HG02588 (cell line): ENCODE results near the gene SNRPA1.
"Not testable (repeated sequence)": the region's sequence is repeated elsewhere in the genome, so short reads cannot be mapped to it uniquely, and the experiment has no call there.

Experiments used
- ATAC-seq: cut with Tn5 transposase; IDR thresholded peaks from one replicate; pipeline ENCODE4 v1.9.1; 2021; ENCODE audit warnings: mild to moderate bottlenecking, moderate library complexity; ENCODE audit not compliant: unreplicated experiment

Gene SNRPA1

DNA sequence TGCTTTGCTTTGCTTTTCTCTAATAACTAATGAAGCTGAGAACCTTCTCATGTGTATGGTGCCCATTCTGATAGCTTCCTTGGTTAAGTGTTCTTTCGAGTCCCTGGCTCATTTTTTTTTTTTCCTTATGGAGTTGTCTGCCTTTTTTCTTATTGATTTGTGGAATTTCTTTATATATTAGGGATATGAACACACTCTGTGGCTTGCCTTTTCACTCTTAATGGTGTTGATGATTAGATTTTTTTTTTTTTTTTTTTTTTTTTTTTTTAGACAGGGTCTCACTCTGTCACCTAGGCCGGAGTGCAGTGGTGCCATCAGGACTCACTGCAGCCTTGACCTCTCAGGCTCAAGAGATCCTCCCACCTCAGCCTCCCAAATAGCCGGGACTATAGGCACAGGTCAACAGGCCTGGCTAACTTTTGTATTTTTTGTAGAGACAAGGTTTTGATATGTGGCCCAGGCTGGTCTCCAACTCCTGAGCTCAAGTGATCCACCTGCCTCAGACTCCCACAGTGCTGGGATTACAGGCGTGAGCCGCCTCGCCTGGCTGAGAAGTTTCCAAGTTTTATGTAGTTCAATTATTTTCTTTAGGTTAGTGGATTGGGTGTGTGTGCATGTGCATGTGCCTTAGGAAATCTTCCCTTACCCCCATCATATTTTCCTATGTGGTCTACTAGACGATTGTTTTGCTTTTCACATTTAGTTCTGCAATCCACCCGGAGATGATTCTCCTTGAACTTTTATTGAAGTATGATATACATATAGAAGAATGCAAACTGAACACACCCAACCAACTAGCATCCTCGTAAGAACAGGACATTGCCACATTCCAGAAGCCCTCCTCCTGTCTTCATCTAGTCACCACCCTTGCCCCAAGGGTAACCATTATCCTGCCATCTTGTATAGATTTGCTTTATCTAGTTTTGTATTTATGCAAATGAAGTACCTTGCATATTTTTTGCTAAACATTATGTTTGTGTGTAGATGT is 1.7 kb upstream of the SNRPA1 start:
- no peak for ATAC-seq

- no peak for ATAC-seq
These were observed 636 bp upstream of the SNRPA1 start for GRCh38 chr15:101295607-101296161.

- ATAC-seq = no peak
These were observed 1.9 kb downstream of the SNRPA1 start for GRCh38 chr15:101293122-101293521.

DNA sequence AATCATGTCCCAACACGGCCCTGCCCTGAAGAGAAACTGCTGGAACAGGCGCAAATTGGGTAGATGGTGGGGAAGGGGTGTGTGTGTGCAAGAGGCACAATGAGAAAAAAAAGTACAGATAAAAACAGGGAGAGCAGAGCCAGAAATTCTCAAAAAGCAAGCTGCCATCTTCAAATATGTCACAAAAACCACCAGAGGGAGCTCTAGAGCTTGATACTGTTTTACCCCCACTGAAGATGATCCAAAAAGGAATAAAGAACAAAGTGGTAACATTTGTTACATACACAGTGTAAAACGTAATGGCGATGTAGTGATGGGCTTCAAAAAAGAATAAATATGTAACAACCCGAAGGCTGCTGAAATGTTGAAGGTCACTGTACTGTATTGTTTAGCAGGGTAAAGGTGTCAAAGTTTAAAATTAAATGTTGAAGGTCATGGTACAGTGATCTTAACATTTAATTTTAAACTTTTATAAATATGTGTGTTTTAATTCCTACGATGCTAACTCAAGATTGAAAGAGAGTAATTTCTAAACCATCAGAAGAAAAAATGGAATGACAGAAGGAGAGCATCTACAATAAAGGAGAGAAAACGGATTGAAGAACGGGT is 6.0 kb downstream of the SNRPA1 start:
- no peak for ATAC-seq

GRCh38 chr15:101287342-101287741 is 7.7 kb downstream of the SNRPA1 start:
- ATAC-seq = not testable (repeated sequence)

GRCh38 chr15:101286471-101287114 is 8.5 kb downstream of the SNRPA1 start:
- ATAC-seq = no peak

- ATAC-seq = no peak
These were observed 11.1 kb downstream of the SNRPA1 start for GRCh38 chr15:101283931-101284330.

DNA sequence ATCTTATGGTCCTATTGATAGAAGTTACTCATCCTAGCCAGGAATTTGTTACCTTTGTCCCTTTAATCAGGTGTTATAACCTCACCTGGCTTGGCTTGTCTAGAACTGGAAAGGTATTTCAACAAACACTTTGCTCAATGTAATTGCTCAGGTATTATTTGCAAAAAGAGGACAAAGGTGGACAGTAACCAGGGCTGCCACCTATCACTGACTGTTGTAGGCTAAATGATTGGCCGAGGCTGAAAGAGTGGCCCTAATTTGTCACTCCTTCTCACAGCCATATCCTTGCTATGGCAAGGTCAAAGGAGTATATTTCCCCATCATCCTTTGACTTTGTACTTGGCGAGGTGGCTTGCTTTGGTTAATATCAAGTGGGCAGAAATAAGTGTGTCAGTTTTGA is 15.0 kb downstream of the SNRPA1 start:
- no peak for ATAC-seq

DNA sequence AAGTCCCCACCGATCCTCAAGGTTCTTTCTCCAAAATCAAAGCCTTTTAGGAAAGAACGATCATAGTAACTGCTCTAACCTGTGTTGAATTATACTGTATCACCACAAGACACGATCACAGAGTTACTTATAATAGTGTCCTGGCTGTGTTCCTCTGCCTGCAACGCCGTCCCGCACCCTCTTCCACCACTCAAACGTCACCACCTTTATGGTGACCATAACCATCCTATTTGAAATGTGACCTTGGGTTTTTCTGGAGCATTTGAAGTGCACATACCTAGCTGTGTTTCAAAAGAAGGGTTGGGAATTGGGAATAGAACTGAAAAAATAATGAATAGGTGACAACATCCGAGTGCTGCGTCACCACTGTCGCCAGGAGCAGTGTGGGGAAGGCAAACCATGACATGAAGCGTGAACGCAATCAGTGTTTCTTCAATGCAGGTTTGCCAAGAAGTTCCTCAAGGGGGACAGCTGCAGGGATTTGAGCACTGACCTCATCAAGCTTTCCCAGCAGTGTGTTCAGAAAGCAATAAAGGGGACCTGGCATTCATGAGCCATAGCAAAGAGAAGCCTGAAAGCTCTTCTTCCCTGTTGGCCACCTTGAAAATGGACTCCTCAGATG is 17.0 kb downstream of the SNRPA1 start:
- ATAC-seq = no peak

GRCh38 chr15:101277038-101277822 is 17.8 kb downstream of the SNRPA1 start, which contains the start of gene SELENOS:
SELENOS (minus strand) TSS chr15:101277485; CDS start chr15:101277417, 68 bp downstream.
- peak; percentile 90 for ATAC-seq

GRCh38 chr15:101276501-101277037 is 18.5 kb downstream of the SNRPA1 start:
- ATAC-seq = no peak

DNA sequence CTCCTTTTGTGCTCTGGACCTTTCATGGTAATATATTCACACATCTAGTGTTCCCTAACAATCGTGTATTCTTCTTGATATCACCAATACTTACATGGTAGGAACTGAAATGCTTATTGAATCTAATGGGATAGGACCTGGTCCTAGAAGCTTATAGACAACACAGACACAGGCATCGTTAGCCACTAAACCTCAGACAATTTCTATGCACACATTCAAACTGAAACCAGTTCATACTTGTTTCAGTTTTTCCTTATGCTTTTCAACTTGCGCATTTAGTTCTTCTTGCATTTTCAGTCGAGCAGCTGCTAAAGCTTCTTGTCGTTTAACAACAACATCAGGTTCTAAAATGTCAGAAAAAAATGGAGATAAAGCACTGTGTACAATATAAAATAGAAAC is 20.0 kb downstream of the SNRPA1 start:
- peak; percentile 29 for ATAC-seq

- ATAC-seq = no peak
These were observed 21.5 kb downstream of the SNRPA1 start for GRCh38 chr15:101273534-101273933.

DNA sequence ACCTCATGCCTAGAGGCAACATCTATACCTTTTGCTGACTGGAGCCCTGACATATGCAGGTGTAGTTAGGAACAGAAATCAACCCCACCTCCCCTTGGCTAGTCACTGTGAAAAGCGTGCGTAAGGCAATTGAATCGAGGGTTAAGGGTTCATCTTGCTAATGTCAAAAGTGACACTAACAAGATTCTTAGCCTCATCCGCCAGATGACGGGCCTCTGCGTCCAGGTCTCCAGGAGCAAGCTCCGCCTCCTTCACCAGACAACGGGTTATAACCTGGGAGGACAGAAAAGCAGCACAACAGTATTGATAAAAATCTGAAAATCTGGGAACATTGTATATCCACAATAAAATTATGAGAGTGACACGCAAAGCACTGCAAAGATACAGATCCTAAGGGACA is 22.5 kb downstream of the SNRPA1 start:
- ATAC-seq = no peak

DNA sequence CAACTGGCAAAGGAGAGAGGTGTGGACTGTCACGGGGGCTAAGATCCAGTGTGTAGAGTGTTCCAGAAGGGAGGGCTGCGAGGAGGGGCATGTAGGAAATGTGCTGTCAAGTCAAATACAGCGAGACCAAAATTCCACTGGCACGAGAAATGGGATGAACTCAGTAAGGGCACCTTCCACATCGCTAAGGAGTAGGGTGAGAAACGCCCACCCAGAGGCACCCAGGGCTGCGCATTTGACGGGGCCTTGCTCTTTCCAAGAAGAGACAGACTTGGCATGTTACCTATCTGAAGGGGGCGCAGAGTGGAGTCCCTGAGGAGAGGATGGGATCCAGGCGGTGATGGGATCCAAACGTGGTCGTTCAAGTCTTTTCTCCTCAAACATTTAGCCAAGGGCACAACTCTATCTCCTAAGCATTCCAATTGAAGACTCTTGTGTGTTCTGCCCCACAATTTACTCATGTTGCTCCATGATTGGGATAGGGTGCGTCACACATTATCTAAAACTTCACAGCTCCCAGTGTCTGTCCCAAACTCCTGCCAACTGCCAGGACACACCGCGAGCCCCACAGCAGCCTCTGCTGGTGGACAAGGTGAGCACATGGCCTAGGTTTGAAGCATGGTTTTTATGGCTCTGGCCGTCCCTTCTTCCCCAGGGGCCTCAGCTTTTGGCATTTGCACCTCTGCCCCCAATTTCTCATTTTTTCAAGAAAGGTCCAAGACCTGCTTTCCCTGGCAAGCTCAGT is 25.4 kb downstream of the SNRPA1 start:
- no peak for ATAC-seq

DNA sequence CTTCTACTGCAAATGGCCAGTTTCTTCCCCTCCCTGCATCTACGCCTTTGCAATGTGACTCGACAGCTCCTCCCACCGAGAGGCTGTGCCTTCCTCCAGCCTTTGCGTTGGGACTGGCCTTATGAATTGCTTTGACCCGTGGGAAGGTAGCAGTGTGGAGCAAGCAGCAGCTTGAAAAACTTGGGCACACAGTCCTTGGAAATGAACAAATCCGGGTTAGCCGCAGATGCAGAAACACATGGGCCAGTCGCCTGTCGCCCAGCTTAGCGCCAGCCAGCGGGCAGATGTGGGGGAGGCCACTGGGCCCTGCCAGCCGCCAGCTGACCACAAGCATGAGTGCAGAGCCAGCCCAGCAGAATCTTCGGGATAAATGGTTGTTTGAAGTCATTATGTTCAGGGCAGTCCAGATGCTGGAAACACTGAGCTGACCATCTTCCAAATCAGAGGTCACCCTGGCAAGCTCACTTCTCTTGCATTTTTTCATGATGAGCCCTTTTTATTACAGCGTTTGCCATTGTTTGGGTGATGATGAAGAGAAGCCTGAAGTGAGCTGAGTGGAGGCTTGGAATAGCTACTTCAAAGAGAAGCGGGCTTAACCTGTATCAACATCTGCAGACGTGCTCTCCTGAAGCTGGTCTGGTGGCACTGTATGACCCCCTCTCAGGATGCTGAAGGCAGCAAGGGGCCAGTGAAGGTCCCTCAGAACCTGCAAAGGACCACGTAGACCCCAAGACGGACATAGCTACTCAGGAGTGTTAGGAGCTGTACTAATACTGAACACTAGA is 27.5 kb downstream of the SNRPA1 start:
- ATAC-seq = no peak

DNA sequence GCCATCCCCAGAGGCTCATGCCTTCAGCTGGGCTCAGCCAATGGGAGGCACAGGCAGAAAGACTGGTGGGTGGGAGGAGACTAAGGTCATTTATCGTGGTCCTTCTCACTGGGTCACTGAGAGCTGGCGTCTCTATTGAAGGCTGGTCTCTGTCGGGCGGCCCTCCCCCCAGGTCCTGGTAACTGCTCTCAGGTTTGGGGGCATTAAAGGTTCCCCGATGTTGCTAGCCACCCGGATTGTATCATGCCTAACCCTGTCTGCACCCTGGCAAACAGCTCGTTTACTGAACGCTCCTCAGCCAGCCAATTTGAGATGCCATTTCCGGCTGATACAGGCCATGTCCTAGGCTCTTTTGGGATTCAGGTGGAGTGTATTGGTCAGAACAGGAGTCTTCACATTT is 28.3 kb downstream of the SNRPA1 start:
- ATAC-seq = no peak

DNA sequence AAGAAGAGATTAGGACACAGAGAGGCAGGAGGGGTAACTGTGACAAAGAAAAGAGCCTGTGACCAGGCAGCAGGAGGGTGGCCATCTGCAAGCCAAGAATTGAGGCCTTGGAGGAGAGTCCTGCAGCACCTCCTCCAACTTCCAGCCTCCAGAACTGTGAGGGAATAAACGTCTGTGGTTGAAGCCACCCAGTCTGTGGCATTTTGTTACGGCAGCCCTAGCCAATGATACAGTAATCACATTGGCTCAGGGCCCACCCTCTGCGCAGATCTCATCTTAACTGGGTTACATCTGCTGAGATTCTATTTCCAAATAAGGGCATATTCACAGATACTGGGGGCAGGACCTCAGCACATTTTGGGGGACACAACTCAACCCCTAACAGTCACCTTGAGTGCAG is 29.0 kb downstream of the SNRPA1 start:
- ATAC-seq = no peak
